SK-N-SH treated with all-trans-retinoic acid at 6 μM for 48 hours (cell line): Measurements from ENCODE around the gene GNPTAB.

Experiments used
- ESRRG ChIP-seq: fragments of 250-450 bp; sonication (Bioruptor Pico); IDR thresholded peaks from 2 replicates; pipeline ENCODE4 v1.6.1; 2021; ENCODE audit warnings: mild to moderate bottlenecking
- POU6F1 ChIP-seq: fragments of 250-450 bp; sonication (Bioruptor Pico); IDR thresholded peaks from 2 replicates; pipeline ENCODE4 v1.8.0; 2021; ENCODE audit warnings: low read depth, mild to moderate bottlenecking, moderate library complexity, borderline replicate concordance
- TCF4 ChIP-seq: fragments of 250-450 bp; sonication (Bioruptor Pico); IDR thresholded peaks from 2 replicates; pipeline ENCODE4 v1.8.0; 2021; ENCODE audit warnings: mild to moderate bottlenecking, moderate library complexity, borderline replicate concordance
- ZFP3 ChIP-seq: fragments of 250-450 bp; sonication (Bioruptor Pico); IDR thresholded peaks from 2 replicates; pipeline ENCODE4 v1.5.0; 2020; ENCODE audit warnings: mild to moderate bottlenecking, moderate library complexity
- ZFP30 ChIP-seq: fragments of 450-650 bp; formaldehyde crosslinking; IDR thresholded peaks from 2 replicates; pipeline ENCODE4 v1.5.0; 2022; ENCODE audit warnings: mild to moderate bottlenecking, moderate library complexity

GRCh38 chr12:101713930-101714329, 116.8 kb downstream of the GNPTAB start:
- TF ChIP-seq ZFP3 (CRISPR knock-in tag) (no peak), ZFP30 (no peak), TCF4 (CRISPR knock-in tag) (no peak), ESRRG (no peak), POU6F1 (CRISPR knock-in tag) (no peak)
